HG02870 (cell line): Measurements from ENCODE around the gene FOXJ3.

Source experiments
- ATAC-seq: cut with Tn5 transposase; IDR thresholded peaks from one replicate; pipeline ENCODE4 v1.9.1; 2021; ENCODE audit warnings: mild to moderate bottlenecking, moderate library complexity; ENCODE audit not compliant: unreplicated experiment

FOXJ3 gene

DNA sequence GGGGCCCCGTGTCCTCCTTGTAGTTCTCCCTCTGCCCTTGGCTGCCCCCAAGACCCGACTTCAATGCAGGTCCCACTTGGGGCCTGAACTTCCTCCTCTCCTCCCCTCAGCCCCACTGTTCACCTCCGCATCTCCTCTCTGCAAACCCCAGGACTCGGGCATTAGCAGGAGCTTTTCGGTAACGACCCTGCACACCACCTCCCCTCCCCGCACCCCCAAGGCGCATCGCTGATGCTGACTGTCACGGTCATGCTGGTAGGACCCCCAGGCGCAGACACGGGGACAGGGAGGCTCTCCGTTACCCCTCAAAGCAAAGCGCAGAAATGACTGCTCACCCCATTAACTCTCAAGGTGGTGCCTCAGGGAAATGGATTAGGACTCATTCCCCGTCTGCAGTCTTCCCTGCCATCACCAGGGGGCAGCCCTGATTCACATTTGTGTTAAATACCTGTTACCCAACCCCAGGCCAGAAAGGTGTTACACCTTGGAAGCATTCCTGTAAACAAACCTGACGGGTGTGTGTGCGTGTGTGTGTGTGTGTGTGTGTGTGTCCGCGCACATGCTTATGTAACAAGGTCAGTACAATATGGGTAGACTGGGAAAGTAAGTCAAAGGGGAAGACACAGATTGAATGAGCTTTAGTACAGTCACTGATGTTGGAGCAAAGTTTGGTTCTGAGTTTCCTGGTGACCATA, 188.3 kb downstream of the FOXJ3 start:
- no peak for ATAC-seq

- ATAC-seq, result no peak
Observed at GRCh38 chr1:42145764-42146625, 189.0 kb downstream of the FOXJ3 start.

DNA sequence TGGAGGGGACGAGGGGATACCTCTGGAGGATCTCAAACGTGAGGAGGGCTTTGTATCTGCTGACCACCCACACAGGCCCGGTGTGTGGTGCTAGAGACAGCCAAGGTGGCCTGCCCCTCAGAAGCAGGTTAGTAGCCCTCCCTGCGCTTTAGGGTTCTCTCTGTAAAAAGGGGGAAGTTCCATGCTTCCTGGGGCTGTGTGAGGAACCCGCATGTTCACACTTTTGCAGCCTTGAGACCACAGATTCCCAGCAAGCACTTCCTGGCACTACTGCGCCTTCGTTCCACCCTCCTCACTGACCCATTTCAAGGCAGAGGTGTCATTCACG, 189.7 kb downstream of the FOXJ3 start:
- no peak for ATAC-seq

GRCh38 chr1:42144711-42145388, 190.2 kb downstream of the FOXJ3 start:
- ATAC-seq, result no peak

DNA sequence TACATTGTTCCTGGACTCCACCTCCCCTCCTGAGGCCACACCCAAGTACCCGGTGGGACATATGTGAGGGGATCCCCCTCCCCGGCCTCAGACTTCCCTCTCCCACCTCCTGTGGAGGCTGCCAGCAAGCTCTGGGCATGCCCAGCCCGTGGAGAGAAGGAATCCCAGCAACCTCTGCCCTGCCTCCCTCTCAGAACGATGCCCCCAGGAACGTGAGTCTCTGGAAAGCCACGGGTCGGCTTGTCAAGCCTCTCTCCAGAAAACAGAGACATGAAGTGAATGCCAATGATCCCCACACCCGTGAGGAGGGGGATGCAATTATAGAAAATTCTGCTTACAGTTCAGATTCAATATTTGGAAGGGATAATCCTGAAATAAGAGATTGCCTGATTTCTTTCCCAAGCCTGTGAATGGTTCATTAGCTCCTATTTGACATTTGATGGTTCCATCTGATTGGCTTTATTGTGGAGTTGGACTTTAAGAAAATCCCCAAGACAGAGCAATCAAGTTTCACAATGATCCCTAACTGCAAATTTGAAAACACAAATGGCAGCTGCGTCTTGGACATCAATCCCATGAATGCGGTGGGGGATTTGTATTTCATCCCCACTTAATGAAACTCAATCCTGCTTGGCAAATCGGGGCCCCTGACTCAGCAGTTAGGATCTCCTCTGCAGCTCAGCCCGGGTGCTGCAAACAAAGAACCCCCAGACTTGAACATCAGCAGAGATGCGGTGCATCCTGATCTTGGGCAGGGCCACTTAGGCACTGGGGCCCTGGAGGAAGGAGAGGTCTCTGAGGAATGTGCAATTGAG, 190.9 kb downstream of the FOXJ3 start:
- no peak for ATAC-seq

GRCh38 chr1:42142894-42143675, 191.9 kb downstream of the FOXJ3 start:
- no peak for ATAC-seq

DNA sequence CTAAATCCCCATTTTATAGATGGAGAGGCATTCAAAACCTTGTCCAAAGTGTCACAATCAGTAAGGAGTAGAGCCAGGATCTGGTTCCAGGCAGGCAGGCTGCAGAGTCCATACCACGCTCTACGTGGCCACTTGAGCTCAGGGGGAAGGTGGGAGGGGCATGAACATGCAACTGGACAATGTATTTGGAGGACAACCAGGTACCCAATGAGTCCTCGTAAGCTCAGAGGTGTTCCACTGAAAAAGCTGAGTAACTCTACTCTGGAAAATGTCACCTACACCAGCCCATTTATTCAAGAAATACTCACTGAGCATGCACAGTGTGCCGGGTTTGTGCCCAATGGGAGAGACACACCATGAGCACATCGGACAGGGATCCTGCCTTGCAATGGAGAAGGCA, 193.1 kb downstream of the FOXJ3 start:
- ATAC-seq, result no peak

- no peak for ATAC-seq
Observed at GRCh38 chr1:42140191-42140590, 194.8 kb downstream of the FOXJ3 start.

- no peak for ATAC-seq
Observed at GRCh38 chr1:42139444-42139843, 195.6 kb downstream of the FOXJ3 start.

- ATAC-seq, result no peak
Observed at GRCh38 chr1:42138586-42138985, 196.4 kb downstream of the FOXJ3 start.

GRCh38 chr1:42137766-42138165, 197.3 kb downstream of the FOXJ3 start:
- ATAC-seq, result no peak

GRCh38 chr1:42136466-42136865, 198.6 kb downstream of the FOXJ3 start:
- ATAC-seq, result no peak

- no peak for ATAC-seq
Observed at GRCh38 chr1:42135426-42135825, 199.6 kb downstream of the FOXJ3 start.

GRCh38 chr1:42133809-42134526, 201.1 kb downstream of the FOXJ3 start:
- ATAC-seq, result no peak

GRCh38 chr1:42133390-42133789, 201.6 kb downstream of the FOXJ3 start:
- ATAC-seq, result no peak

DNA sequence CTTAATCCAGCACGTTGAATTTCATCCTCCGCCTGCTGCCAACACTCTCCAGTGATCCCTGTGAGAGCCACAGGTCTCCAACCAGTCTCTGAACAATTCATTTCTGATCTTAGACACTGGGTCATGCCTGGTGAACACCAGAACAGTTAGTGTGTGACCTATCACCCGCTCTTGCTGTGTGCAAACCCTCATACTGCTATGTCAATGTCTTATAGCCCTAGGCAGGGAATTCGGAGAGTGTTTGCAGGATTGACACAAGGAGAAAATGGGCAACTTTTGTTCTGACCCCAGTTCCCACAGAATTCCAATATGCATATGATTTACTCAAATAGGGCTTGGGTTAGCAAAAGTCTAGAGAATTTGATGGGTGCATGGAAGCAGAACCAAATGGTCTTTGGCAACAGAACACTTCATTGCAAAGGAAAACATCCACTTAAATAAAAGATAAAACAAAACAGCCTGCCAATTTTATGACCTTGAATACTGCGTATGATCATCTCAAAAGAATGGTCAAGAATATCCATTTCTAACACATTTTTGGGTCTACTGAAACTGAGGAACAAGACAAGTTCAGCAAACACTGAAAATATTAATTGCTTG, 204.9 kb downstream of the FOXJ3 start:
- no peak for ATAC-seq

DNA sequence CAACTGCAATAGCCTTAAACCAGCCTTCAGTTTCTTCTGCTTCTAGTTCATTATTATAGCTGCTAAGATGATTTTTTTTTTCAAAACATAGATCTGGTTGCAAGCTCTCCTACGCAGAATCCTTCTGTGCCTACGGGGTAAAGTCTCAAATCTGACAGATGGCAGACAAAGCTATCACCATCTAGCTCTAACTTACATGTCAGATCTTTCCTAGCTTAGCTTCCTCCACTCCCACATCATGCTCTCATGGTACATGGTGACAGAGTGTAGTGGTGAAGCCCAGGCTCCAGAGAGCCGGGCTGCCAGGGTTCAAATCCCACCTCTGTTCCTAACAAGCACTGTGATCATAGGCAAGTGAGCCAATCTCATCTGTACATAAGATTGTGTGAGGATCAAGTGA, 206.1 kb downstream of the FOXJ3 start:
- no peak for ATAC-seq

GRCh38 chr1:42128499-42128898, 206.5 kb downstream of the FOXJ3 start:
- no peak for ATAC-seq

- no peak for ATAC-seq
Observed at GRCh38 chr1:42127767-42128166, 207.3 kb downstream of the FOXJ3 start.
